ENCODE data around the gene TM9SF4.

Gene TM9SF4

DNA sequence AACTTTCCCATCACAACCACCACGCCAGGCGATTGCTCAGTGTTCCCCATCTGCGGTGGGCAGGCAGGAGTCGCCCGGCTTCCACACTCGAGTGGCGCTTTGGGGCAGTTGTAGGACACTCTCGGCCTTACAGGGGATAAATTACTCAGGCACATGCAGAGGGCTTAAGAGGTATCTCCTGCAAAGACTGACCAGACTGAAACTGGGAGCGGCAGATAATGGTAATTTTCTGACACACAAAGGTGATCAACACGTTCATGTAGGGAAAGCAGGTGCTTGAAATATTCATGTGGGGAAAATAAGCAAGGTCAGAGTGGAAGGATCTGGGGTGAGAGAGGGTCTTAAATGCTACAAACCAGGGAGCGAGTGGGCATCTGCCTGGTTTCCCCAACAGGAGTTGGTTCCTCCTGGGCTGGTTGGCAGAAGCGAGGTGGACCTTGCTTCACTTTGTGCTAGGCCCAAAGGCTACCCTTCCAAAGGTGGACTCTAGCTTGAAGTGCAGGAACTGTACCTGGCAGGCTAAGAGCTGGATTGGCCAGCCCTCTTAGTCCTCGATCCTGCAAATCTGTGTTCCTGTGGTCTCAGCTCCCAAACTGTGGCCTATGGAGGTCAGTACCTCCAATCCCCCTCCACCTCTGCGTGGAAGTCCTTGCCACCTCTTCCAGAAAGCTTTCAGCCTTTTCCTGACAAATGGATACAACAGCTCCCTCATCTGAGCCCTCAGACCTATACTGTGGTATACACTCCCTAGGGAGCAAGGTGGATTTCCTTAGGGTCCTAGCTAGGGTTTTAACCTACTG is 81.3 kb downstream of the TM9SF4 start:
- TF ChIP-seq TAF1 (IDR thresholded peaks at IDR 0.05; ENCODE audit: borderline replicate concordance, insufficient read depth, low read length) (no peak), SIN3A (IDR thresholded peaks at IDR 0.05; ENCODE audit: borderline replicate concordance, insufficient read depth, low read length) (no peak), POLR2AphosphoS5 (IDR thresholded peaks at IDR 0.05; ENCODE audit: low read depth, low read length) (no peak; the same call in 1 of the 2 replicates), FOXP2 (optimal IDR thresholded peaks at IDR 0.05; ENCODE audit: borderline replicate concordance, extremely low read depth, extremely low read length, insufficient read depth) (no peak)
- TF ChIP-seq, protein P1, sequence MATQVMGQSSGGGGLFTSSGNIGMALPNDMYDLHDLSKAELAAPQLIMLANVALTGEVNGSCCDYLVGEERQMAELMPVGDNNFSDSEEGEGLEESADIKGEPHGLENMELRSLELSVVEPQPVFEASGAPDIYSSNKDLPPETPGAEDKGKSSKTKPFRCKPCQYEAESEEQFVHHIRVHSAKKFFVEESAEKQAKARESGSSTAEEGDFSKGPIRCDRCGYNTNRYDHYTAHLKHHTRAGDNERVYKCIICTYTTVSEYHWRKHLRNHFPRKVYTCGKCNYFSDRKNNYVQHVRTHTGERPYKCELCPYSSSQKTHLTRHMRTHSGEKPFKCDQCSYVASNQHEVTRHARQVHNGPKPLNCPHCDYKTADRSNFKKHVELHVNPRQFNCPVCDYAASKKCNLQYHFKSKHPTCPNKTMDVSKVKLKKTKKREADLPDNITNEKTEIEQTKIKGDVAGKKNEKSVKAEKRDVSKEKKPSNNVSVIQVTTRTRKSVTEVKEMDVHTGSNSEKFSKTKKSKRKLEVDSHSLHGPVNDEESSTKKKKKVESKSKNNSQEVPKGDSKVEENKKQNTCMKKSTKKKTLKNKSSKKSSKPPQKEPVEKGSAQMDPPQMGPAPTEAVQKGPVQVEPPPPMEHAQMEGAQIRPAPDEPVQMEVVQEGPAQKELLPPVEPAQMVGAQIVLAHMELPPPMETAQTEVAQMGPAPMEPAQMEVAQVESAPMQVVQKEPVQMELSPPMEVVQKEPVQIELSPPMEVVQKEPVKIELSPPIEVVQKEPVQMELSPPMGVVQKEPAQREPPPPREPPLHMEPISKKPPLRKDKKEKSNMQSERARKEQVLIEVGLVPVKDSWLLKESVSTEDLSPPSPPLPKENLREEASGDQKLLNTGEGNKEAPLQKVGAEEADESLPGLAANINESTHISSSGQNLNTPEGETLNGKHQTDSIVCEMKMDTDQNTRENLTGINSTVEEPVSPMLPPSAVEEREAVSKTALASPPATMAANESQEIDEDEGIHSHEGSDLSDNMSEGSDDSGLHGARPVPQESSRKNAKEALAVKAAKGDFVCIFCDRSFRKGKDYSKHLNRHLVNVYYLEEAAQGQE (IDR thresholded peaks at IDR 0.05; ENCODE audit: insufficient read depth in 1 of 2, low read depth in 2 of 2, low read length in 2 of 2) = no peak

DNA sequence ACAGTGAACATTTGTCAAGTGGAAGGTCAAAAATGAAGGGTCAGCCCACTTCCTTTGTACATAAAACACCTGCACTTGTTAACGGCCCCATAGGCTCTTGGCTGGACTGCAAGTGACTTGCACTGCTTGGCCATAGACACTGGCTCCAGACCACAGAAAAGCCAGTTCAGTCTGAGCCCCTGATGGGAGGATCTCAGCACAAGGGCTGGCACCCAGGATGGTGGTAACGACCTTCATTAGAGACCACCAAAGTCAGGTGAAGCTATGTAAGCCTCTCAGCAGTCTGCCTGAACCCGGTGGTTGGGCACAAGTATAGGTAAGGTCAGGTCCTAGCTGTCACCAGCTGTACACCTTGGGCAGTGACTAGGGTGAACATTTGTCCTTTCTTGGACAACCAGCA is 81.9 kb downstream of the TM9SF4 start:
- no peak for TF ChIP-seq SIN3A (IDR thresholded peaks at IDR 0.05; ENCODE audit: borderline replicate concordance, insufficient read depth, low read length)
- TF ChIP-seq, protein P1 (IDR thresholded peaks at IDR 0.05; ENCODE audit: insufficient read depth in 1 of 2, low read depth in 2 of 2, low read length in 2 of 2) = no peak
- no peak for TF ChIP-seq TAF1 (IDR thresholded peaks at IDR 0.05; ENCODE audit: borderline replicate concordance, insufficient read depth, low read length)
- TF ChIP-seq POLR2AphosphoS5 (IDR thresholded peaks at IDR 0.05; ENCODE audit: low read depth, low read length) = no peak
- no peak for TF ChIP-seq FOXP2 (optimal IDR thresholded peaks at IDR 0.05; ENCODE audit: borderline replicate concordance, extremely low read depth, extremely low read length, insufficient read depth)

DNA sequence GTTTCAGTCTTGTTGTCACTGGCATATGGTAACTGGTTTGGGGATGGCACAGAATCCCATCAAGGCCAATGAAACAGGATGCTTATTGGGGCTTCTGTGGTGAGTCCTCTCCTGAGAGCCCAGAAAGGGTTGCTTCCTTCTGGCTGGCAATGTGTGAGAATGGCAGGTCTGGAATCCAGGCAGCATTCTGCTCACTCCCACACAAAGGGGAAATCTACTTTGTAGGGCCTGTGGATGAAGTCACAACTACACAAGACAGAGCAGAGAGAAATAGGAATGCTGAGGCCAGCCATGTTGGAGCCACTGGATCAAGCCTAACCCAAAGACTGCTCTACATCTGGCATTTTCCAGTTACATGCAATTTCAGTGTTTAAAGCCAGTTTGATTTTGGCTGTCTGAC is 82.4 kb downstream of the TM9SF4 start:
- TF ChIP-seq, protein P1 (IDR thresholded peaks at IDR 0.05; ENCODE audit: insufficient read depth in 1 of 2, low read depth in 2 of 2, low read length in 2 of 2) = no peak
- TF ChIP-seq SIN3A (IDR thresholded peaks at IDR 0.05; ENCODE audit: borderline replicate concordance, insufficient read depth, low read length) (no peak), TAF1 (IDR thresholded peaks at IDR 0.05; ENCODE audit: borderline replicate concordance, insufficient read depth, low read length) (no peak), FOXP2 (optimal IDR thresholded peaks at IDR 0.05; ENCODE audit: borderline replicate concordance, extremely low read depth, extremely low read length, insufficient read depth) (no peak), POLR2AphosphoS5 (IDR thresholded peaks at IDR 0.05; ENCODE audit: low read depth, low read length) (no peak)

DNA sequence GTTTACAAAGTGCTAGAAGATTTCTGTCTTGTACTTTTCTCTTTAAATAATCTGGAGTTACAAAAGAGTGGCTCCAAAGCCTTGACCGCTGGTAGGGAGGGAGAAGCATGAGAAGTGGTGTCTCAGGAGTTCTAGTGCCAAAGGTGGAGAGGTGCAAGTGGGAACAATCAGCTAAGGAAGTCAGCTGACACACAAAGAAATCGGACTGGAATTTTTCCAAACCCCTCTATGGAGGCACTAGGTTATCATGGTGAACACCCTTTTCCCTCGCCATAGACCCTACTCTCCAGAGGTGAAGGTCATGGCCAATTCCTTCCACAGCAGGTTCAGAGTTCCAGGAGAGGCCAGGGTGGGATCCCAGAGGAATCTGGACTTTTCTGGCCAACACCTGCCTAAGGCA is 83.2 kb downstream of the TM9SF4 start:
- TF ChIP-seq SIN3A (IDR thresholded peaks at IDR 0.05; ENCODE audit: borderline replicate concordance, insufficient read depth, low read length) (no peak), POLR2AphosphoS5 (IDR thresholded peaks at IDR 0.05; ENCODE audit: low read depth, low read length) (no peak), TAF1 (IDR thresholded peaks at IDR 0.05; ENCODE audit: borderline replicate concordance, insufficient read depth, low read length) (no peak)
- TF ChIP-seq, protein P1 (IDR thresholded peaks at IDR 0.05; ENCODE audit: insufficient read depth in 1 of 2, low read depth in 2 of 2, low read length in 2 of 2) = no peak

Data from PFSK-1 (cell line).